HG02623 (cell line): ENCODE measurements around the gene ABCA5.
"Not testable (repeated sequence)": the region's sequence is repeated elsewhere in the genome, so short reads cannot be mapped to it uniquely, and the experiment has no call there.

Experiments
- ATAC-seq: cut with Tn5 transposase; IDR thresholded peaks from one replicate; pipeline ENCODE4 v1.9.1; 2021; ENCODE audit warnings: moderate library complexity; ENCODE audit not compliant: unreplicated experiment

The ABCA5 gene

GRCh38 chr17:69222707-69223258 is 104.2 kb downstream of the ABCA5 start:
- no peak for ATAC-seq

- ATAC-seq, result no peak
These were observed 106.8 kb downstream of the ABCA5 start for GRCh38 chr17:69220098-69220497.

GRCh38 chr17:69218986-69219385 is 107.9 kb downstream of the ABCA5 start:
- ATAC-seq, result no peak

GRCh38 chr17:69213059-69213813 is 113.7 kb downstream of the ABCA5 start:
- no peak for ATAC-seq

GRCh38 chr17:69208640-69209039 is 118.3 kb downstream of the ABCA5 start:
- no peak for ATAC-seq

GRCh38 chr17:69207151-69207550 is 119.8 kb downstream of the ABCA5 start:
- ATAC-seq, result no peak

GRCh38 chr17:69198238-69198637 is 128.7 kb downstream of the ABCA5 start:
- no peak for ATAC-seq

- not testable (repeated sequence) for ATAC-seq
These were observed 130.8 kb downstream of the ABCA5 start for GRCh38 chr17:69196105-69196653.
